ENCODE data around the gene TMEM204. TPM values are rescaled to one million over a fixed set of nuclear protein-coding genes. Genes with fewer than 3 reads are reported as not detected.

The TMEM204 gene
- polyA plus RNA-seq, 3 donors: 0.09 to 1.5 (median 1.3) TPM

- Histone ChIP-seq H4K20me1 (ENCODE audit: insufficient read depth, low read length) (no peaks in the 10 kb centered on the region), H2AFZ (ENCODE audit: insufficient read depth, low read depth, low read length, poor library complexity, severe bottlenecking) (no peak overlapping the region), H3K27ac (ENCODE audit: low read depth in 1 of 2, low read length in 2 of 2) (no peak overlapping the region), H3K27me3 (ENCODE audit: control insufficient read depth in 2 of 2, insufficient read depth in 2 of 2, low read length in 2 of 2) (no peaks in the 10 kb centered on the region), H3K9ac (ENCODE audit: insufficient read depth, low read length, poor library complexity, severe bottlenecking) (no peak overlapping the region), H3K4me1 (ENCODE audit: control insufficient read depth in 1 of 2, insufficient read depth in 2 of 2, low read length in 2 of 2) (no peaks in the 10 kb centered on the region), H3K9me3 (replicated peaks in 1 of 2; ENCODE audit: control insufficient read depth in 1 of 2, insufficient read depth in 1 of 2, low read length in 2 of 2) (peaks cover 0 to 6% of the 10 kb centered on the region in 2 donors), H3K36me3 (replicated peaks in 1 of 2; ENCODE audit: control insufficient read depth in 1 of 2, insufficient read depth in 2 of 2, low read length in 2 of 2) (no peaks in the 10 kb centered on the region), H3K4me2 (replicated peaks; ENCODE audit: extremely low read depth, low read length, poor library complexity, severe bottlenecking) (no peak overlapping the region), H3K79me2 (ENCODE audit: insufficient read depth, low read length) (no peaks in the 10 kb centered on the region), H3K4me3 (replicated peaks in 1 of 3; ENCODE audit: low read depth in 2 of 3, low read length in 3 of 3) (no peak overlapping the region)
- TF ChIP-seq CTCF (IDR thresholded peaks at IDR 0.05): no peak
- H3K4me3 Mint-ChIP-seq: no peak overlapping the region
- no peak overlapping the region for H3K27ac Mint-ChIP-seq
- peaks cover 0 to 2% (median 0%) of the 10 kb centered on the region in 3 donors for H3K27me3 Mint-ChIP-seq (ENCODE audit: low read depth in 3 of 3)
- peaks cover 3% of the 10 kb centered on the region in 2 donors for H3K36me3 Mint-ChIP-seq
- H3K4me1 Mint-ChIP-seq: peaks cover 3% of the 10 kb centered on the region
- H3K9me3 Mint-ChIP-seq: peaks cover 0 to 5% (median 3%) of the 10 kb centered on the region in 7 donors
- DNase-seq: no peak
- intact Hi-C loops (cut with micrococcal nuclease): no loop called here
Observed at GRCh38 chr16:1575578-1575977, 42.1 kb downstream of the TMEM204 start.

- Histone ChIP-seq H3K9me3 (replicated peaks in 1 of 2; ENCODE audit: control insufficient read depth in 1 of 2, insufficient read depth in 1 of 2, low read length in 2 of 2) (peaks cover 0 to 6% of the 10 kb centered on the region in 2 donors), H2AFZ (ENCODE audit: insufficient read depth, low read depth, low read length, poor library complexity, severe bottlenecking) (no peak overlapping the region), H3K9ac (ENCODE audit: insufficient read depth, low read length, poor library complexity, severe bottlenecking) (no peak overlapping the region), H3K79me2 (ENCODE audit: insufficient read depth, low read length) (no peaks in the 10 kb centered on the region), H3K36me3 (replicated peaks in 1 of 2; ENCODE audit: control insufficient read depth in 1 of 2, insufficient read depth in 2 of 2, low read length in 2 of 2) (no peaks in the 10 kb centered on the region), H3K4me1 (ENCODE audit: control insufficient read depth in 1 of 2, insufficient read depth in 2 of 2, low read length in 2 of 2) (no peaks in the 10 kb centered on the region), H3K4me2 (replicated peaks; ENCODE audit: extremely low read depth, low read length, poor library complexity, severe bottlenecking) (no peak overlapping the region), H3K27me3 (ENCODE audit: control insufficient read depth in 2 of 2, insufficient read depth in 2 of 2, low read length in 2 of 2) (no peaks in the 10 kb centered on the region), H4K20me1 (ENCODE audit: insufficient read depth, low read length) (no peaks in the 10 kb centered on the region), H3K27ac (ENCODE audit: low read depth in 1 of 2, low read length in 2 of 2) (no peak overlapping the region), H3K4me3 (replicated peaks in 1 of 3; ENCODE audit: low read depth in 2 of 3, low read length in 3 of 3) (no peak overlapping the region)
- Mint-ChIP-seq H3K27ac (peak overlapping the region in 1 of 7 donors; percentile 46), H3K27me3 (ENCODE audit: low read depth in 3 of 3) (peaks cover 0 to 2% (median 0%) of the 10 kb centered on the region in 3 donors), H3K4me3 (no peak overlapping the region), H3K36me3 (peaks cover 3 to 9% of the 10 kb centered on the region in 2 donors), H3K9me3 (peaks cover 0 to 5% (median 3%) of the 10 kb centered on the region in 7 donors), H3K4me1 (peaks cover 3% of the 10 kb centered on the region)
- 76% methylated on average over 4 of the region's 5 CpGs for WGBS (ENCODE audit: insufficient coverage)
- TF ChIP-seq CTCF (IDR thresholded peaks at IDR 0.05): no peak
- DNase-seq: no peak
- intact Hi-C loops (cut with micrococcal nuclease): no loop called here
Observed at GRCh38 chr16:1579214-1579613, 45.7 kb downstream of the TMEM204 start.

Measured in CD14-positive monocyte (primary cell).